GM12878 (cell line): ENCODE data around the gene NIPA2. TPM values are rescaled to one million over a fixed set of nuclear protein-coding genes. Genes with fewer than 3 reads are reported as not detected.
A peak's percentile ranks its signal among the peaks of the same experiment; 100 is the strongest.

Experiments
- BHLHE40 ChIP-seq, 2 experiments: fragments of 450-650 bp in 1 of 2; IDR thresholded peaks; 2 replicates each; pipeline ENCODE4 v1.6.1; 2011 to 2017; ENCODE audit warnings: low read depth in 2 of 2, borderline replicate concordance in 1 of 2, improper control_type of control experiment in 1 of 2, low read length in 1 of 2, mild to moderate bottlenecking in 1 of 2
- BRCA1 ChIP-seq: IDR thresholded peaks from 2 replicates; pipeline ENCODE4 v1.6.1; 2011; ENCODE audit warnings: low read depth, low read length, improper control_type of control experiment
- CHD1 ChIP-seq: IDR thresholded peaks from 2 replicates; pipeline ENCODE4 v1.6.1; 2012; ENCODE audit warnings: low read depth, low read length, improper control_type of control experiment
- CHD2 ChIP-seq: IDR thresholded peaks from 2 replicates; pipeline ENCODE4 v1.6.1; 2011; ENCODE audit warnings: low read depth, low read length, improper control_type of control experiment, borderline replicate concordance
- ELK1 ChIP-seq: IDR thresholded peaks from 2 replicates; pipeline ENCODE4 v1.6.1; 2012; ENCODE audit warnings: low read depth, low read length, improper control_type of control experiment
- HCFC1 ChIP-seq: fragments of 150-350 bp; IDR thresholded peaks from 2 replicates; pipeline ENCODE4 v1.6.1; 2014; ENCODE audit warnings: low read length
- HDAC6 ChIP-seq: fragments of 200-600 bp; sonication (generic); IDR thresholded peaks from one replicate; pipeline ENCODE4 v1.8.0; 2017; ENCODE audit warnings: antibody characterized with exemption; ENCODE audit not compliant: unreplicated experiment
- LARP7 ChIP-seq: fragments of 450-650 bp; IDR thresholded peaks from 2 replicates; pipeline ENCODE4 v1.6.1; 2017; ENCODE audit warnings: mild to moderate bottlenecking
- MYB ChIP-seq: fragments of 150-350 bp; IDR thresholded peaks from 2 replicates; pipeline ENCODE4 v1.6.1; 2014; ENCODE audit warnings: mild to moderate bottlenecking, low read depth, low read length, borderline replicate concordance
- POLR2AphosphoS2 ChIP-seq: IDR thresholded peaks from 2 replicates; pipeline ENCODE4 v1.6.1; 2011; ENCODE audit warnings: low read depth, mild to moderate bottlenecking, low read length, improper control_type of control experiment, moderate library complexity
- POU2F2 ChIP-seq: IDR thresholded peaks from 3 replicates; pipeline ENCODE4 v1.6.1; 2011; ENCODE audit warnings: low read depth, mild to moderate bottlenecking, low read length, borderline replicate concordance
- RAD21 ChIP-seq: IDR thresholded peaks from 2 replicates; pipeline ENCODE4 v1.6.1; 2011; ENCODE audit warnings: mild to moderate bottlenecking, low read depth, low read length, moderate library complexity; ENCODE audit not compliant: insufficient read depth
- SIN3A ChIP-seq: IDR thresholded peaks from 2 replicates; pipeline ENCODE4 v1.6.1; 2012; ENCODE audit warnings: low read depth, low read length, improper control_type of control experiment
- SMC3 ChIP-seq: IDR thresholded peaks from 2 replicates; pipeline ENCODE4 v1.6.1; 2011; ENCODE audit warnings: low read length, improper control_type of control experiment, borderline replicate concordance
- SREBF1 ChIP-seq: IDR thresholded peaks from 2 replicates; pipeline ENCODE4 v1.6.1; 2012; ENCODE audit warnings: mild to moderate bottlenecking, low read length
- SREBF2 ChIP-seq: IDR thresholded peaks from 2 replicates; pipeline ENCODE4 v1.6.1; 2012; ENCODE audit warnings: mild to moderate bottlenecking, low read length
- SRF ChIP-seq, 2 experiments: IDR thresholded peaks; 2 replicates each; pipeline ENCODE4 v1.6.1; 2011; ENCODE audit warnings: low read depth in 2 of 2, low read length in 2 of 2, mild to moderate bottlenecking in 1 of 2, moderate library complexity in 1 of 2
- TBL1XR1 ChIP-seq: IDR thresholded peaks from 2 replicates; pipeline ENCODE4 v1.6.1; 2012; ENCODE audit warnings: low read depth, low read length, improper control_type of control experiment
- TCF12 ChIP-seq: IDR thresholded peaks from 2 replicates; pipeline ENCODE4 v1.6.1; 2011; ENCODE audit warnings: low read depth, mild to moderate bottlenecking, low read length
- ZBTB11 ChIP-seq: fragments of 450-650 bp; formaldehyde crosslinking; IDR thresholded peaks from 2 replicates; pipeline ENCODE4 v1.5.0; 2022; ENCODE audit warnings: mild to moderate bottlenecking, missing genetic modification characterization
- ZNF24 ChIP-seq: fragments of 450-650 bp; IDR thresholded peaks from 2 replicates; pipeline ENCODE4 v1.6.1; 2017; ENCODE audit warnings: antibody characterized with exemption, mild to moderate bottlenecking
- ZNF274 ChIP-seq: IDR thresholded peaks from one replicate; pipeline ENCODE4 v1.8.0; 2011; ENCODE audit not compliant: insufficient read length, insufficient read depth
- ZSCAN29 ChIP-seq: fragments of 450-650 bp; IDR thresholded peaks from 2 replicates; pipeline ENCODE4 v1.6.1; 2017; ENCODE audit warnings: mild to moderate bottlenecking, moderate library complexity
- ZZZ3 ChIP-seq: IDR thresholded peaks from 2 replicates; pipeline ENCODE4 v1.6.1; 2011; ENCODE audit warnings: low read depth; ENCODE audit not compliant: control insufficient read depth, insufficient read length
- polyA plus RNA-seq, 11 experiments: library from polyadenylated mRNA; depleted of rRNA in 4 of 11; unstranded in 6 of 11; stranded (reverse) in 5 of 11; fragments of >200 nt; fragmentation: Nextera tagmentation in 4 of 11; fragmentation: Illumina TruSeq in 1 of 11; extraction: Ambion mirVana in 4 of 11; extraction: Trizol in 1 of 11; gene quantifications; 1 replicate in 1 of 11; 2 replicates in 10 of 11; pipeline versions ENCODE4 v1.2.1 to v1.2.3, GENCODE V29; 2011 to 2016; ENCODE audit warnings: inconsistent platforms in 2 of 11, missing spikeins in 2 of 11, low read depth in 1 of 11
- total RNA-seq, 4 experiments: library from RNA; depleted of rRNA in 3 of 4; stranded (reverse); fragments of >200 nt in 3 of 4; fragmentation: Illumina TruSeq in 1 of 4; extraction: Trizol in 1 of 4; gene quantifications; 2 replicates each; pipeline versions ENCODE4 v1.2.1 to v1.2.3, GENCODE V29; 2013 to 2021
- TF ChIP-seq, protein P1 (sequence below): IDR thresholded peaks from 2 replicates; pipeline ENCODE4 v1.6.1; 2011; ENCODE audit warnings: borderline replicate concordance, low read depth, mild to moderate bottlenecking, moderate library complexity, mixed read lengths, low read length; ENCODE audit not compliant: insufficient read depth; ENCODE audit errors: extremely low read length
- TF ChIP-seq, protein P2 (sequence below): IDR thresholded peaks from 2 replicates; pipeline ENCODE4 v1.6.1; 2012; ENCODE audit warnings: low read depth, low read length, improper control_type of control experiment

Gene NIPA2
- total and polyA plus RNA-seq, 10 of the 15 experiments (the other 5 are each of a cell fraction or from before 2014, with no cell fraction given) = 24.4 to 159 (median 96.5) TPM

DNA sequence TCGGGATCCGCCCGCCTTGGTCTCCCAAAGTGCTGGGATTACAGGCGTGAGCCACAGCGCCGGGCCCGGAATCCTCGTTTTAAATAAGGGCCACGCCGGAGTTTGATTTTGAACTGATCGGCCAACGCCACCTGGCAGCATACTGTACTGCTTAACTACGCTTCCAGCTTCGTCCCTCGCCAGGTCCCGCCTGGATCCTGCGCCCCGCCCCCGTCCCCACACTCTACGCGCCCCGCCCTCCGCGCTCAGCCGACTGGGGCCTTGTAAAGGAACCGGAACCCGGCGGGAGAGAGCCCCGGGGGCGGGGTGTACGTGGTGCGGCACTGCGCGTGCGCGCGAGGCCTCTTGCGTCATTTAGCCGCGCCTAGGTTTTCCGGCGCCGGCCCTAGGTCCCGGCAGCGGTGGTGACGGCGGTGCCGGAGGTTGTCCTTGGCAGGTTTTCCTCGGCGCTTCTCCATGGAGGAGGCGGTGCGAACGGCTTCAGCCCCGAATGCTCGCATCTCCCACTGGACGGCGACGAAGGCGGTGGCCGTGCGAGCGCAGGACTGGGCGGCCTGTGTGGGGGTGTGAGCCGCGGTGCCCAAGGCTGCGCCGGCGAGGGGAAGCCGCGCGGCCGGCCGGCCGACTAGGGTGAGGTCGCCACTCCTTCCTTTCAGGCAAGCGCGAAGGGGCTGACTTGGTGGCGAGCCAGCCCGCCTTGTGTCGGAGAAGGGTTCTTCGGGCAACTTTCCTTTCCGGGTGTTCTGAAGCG is at the start of gene NIPA2 (continued):
- TF ChIP-seq LARP7 = peak; percentile 81
- peak in 1 of 2 experiments; percentile 65; a peak in 1 of 4 replicates for TF ChIP-seq BHLHE40 (IDR thresholded peaks at IDR 0.05; ENCODE audit: borderline replicate concordance in 1 of 2, low read depth in 2 of 2, low read length in 1 of 2)
- no peak; the same call in 1 of the 2 replicates for TF ChIP-seq SREBF1
- TF ChIP-seq ZBTB11 = no peak
- peak; percentile 53 to 82; a peak in 2 of 4 replicates for TF ChIP-seq SRF (IDR thresholded peaks at IDR 0.05; ENCODE audit: low read depth in 2 of 2, low read length in 2 of 2)
- no peak for TF ChIP-seq ZNF274
- TF ChIP-seq ZNF24 = no peak
- 0 out of 2 replicates have a peak, but pooled peaks have one; percentile 33 for TF ChIP-seq CHD2
- TF ChIP-seq SREBF2 = no peak
- TF ChIP-seq, protein P1, sequence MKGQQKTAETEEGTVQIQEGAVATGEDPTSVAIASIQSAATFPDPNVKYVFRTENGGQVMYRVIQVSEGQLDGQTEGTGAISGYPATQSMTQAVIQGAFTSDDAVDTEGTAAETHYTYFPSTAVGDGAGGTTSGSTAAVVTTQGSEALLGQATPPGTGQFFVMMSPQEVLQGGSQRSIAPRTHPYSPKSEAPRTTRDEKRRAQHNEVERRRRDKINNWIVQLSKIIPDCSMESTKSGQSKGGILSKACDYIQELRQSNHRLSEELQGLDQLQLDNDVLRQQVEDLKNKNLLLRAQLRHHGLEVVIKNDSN = no peak
- no peak for TF ChIP-seq RAD21
- no peak for TF ChIP-seq SMC3
- TF ChIP-seq BRCA1 = no peak
- TF ChIP-seq CHD1 = no peak
- peak; percentile 8; the same call in 1 of the 3 replicates for TF ChIP-seq POU2F2
- TF ChIP-seq TCF12 = peak; percentile 59; the same call in 1 of the 2 replicates
- TF ChIP-seq ZSCAN29 = no peak
- no peak for TF ChIP-seq ZZZ3
- TF ChIP-seq HDAC6 = no peak
- peak; percentile 53; the same call in 1 of the 2 replicates for TF ChIP-seq POLR2AphosphoS2
- TF ChIP-seq, protein P2, sequence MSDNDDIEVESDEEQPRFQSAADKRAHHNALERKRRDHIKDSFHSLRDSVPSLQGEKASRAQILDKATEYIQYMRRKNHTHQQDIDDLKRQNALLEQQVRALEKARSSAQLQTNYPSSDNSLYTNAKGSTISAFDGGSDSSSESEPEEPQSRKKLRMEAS = no peak
- TF ChIP-seq ELK1 = peak; percentile 63
- no peak for TF ChIP-seq MYB
- TF ChIP-seq SIN3A = peak; percentile 41; the same call in 1 of the 2 replicates
- no peak for TF ChIP-seq TBL1XR1
- peak; percentile 70 for TF ChIP-seq HCFC1
